HG03521 (cell line): ENCODE results near the gene ZNF837.
"Not testable (repeated sequence)": the region's sequence is repeated elsewhere in the genome, so short reads cannot be mapped to it uniquely, and the experiment has no call there.

Experiments used
- ATAC-seq: cut with Tn5 transposase; IDR thresholded peaks from one replicate; pipeline ENCODE4 v1.9.1; 2021; ENCODE audit warnings: mild to moderate bottlenecking, moderate library complexity; ENCODE audit not compliant: unreplicated experiment

The ZNF837 gene

DNA sequence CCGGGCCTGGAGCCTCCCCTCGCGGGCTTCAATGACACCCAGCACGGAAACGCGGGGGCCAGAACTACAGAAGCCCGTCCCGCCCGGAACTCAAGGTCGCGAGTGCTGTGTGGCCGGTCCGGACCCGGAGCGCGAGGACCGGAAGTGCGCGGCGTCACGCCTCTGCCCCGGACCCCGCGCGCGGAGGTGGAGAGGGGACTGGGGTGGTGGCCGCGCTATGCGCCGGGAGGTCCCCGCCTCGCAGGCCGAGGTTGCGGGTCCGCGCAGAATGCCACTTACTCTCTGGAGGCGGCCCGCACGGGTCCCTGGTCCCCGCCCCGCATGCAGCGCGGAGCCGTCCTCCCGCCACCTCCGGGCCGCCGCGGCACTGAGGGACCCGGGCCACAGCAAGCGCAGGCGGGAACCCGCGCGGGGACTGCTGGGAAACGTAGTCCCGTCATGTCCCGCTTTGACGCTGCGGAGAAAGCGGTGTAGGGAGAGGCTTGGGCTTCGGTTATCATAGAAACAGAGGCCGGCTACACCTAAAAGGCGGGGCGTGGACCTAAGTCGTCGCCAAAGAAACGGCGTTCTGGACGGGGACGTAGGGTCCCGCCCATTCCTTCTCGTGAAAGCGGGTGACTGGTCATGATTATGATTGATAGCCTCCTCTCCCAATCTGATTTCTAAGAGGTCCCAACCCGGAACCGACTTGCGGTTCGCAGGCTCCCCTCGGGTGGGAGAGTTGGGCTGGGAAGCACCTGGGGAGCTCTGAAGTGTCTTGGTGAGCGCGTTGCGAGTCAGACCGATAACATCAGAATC, at the start of gene ZNF837:
Gene ZNF837, minus strand, starts transcription at position 369 of the 798 bp plus-strand sequence. CDS start 11,698 bp downstream, outside the sequence.
- peak; percentile 75 for ATAC-seq

- no peak for ATAC-seq
These were observed 48.9 kb upstream of the ZNF837 start for GRCh38 chr19:58429745-58430144.

- ATAC-seq, result no peak
These were observed 47.8 kb upstream of the ZNF837 start for GRCh38 chr19:58428617-58429016.

DNA sequence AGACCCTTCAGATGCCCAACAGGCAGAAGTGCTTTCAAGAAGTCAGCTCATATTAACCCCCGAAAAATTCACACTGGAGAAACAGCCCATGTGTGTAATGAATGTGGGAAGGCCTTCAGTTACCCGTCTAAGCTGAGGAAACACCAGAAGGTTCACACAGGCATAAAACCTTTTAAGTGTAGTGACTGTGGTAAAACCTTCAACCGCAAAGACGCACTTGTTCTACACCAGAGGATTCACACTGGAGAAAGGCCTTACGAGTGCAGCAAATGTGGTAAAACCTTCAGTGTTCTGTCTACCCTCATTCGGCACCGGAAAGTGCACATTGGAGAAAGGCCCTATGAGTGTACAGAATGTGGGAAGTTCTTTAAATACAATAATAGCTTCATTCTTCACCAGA, 36.2 kb upstream of the ZNF837 start:
- no peak for ATAC-seq

DNA sequence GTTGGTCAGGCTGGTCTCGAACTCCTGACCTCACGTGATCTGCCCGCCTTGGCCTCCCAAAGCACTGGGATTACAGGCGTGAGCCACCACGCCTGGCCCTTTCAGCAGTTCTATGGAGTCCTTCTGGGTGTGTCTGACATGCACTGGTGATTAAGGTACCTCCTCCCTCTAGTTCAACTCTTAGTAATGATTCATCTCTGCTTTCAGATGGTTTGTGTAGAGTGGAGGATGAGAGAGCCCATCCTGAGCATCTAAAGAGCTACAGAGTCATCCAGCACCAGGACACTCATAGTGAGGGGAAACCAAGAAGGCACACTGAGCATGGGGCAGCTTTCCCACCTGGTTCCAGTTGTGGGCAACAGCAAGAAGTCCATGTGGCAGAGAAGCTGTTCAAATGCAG, 35.8 kb upstream of the ZNF837 start:
- no peak for ATAC-seq

GRCh38 chr19:58409010-58409790, 28.4 kb upstream of the ZNF837 start:
- no peak for ATAC-seq

- peak; percentile 89 for ATAC-seq
These were observed 27.6 kb upstream of the ZNF837 start, which contains the start of gene ZNF584 for GRCh38 chr19:58408152-58409009. ZNF584 (plus strand) TSS chr19:58408649; CDS start chr19:58409148, 499 bp downstream.

DNA sequence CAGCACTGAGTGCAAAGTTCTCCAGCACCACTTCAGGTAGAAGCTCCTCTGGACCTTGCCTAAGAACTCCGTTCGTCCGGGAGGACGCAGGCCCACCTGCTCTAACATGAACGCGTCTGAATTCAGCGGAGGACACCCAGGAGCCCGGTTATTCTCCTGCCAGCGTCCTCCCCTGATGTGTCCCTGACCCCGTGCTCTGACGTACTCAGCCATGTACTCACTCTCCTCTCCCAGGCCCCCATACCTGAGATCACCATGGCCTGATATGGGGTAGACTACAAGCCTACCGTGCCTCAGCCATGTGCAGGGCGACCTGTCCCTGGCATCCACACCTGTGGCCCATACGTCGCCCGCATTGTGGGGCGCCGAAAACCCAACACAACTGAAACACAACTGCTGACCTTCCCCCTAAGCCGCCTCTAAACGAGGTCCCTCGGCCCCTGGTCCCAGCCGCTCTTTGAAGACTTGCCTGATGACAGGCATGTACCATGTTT, 26.9 kb upstream of the ZNF837 start:
- no peak for ATAC-seq

- ATAC-seq, result no peak
These were observed 26.2 kb upstream of the ZNF837 start for GRCh38 chr19:58406818-58407657.

GRCh38 chr19:58403920-58404478, 23.2 kb upstream of the ZNF837 start:
- ATAC-seq, result not testable (repeated sequence)

GRCh38 chr19:58401840-58402421, 21.1 kb upstream of the ZNF837 start:
- ATAC-seq, result no peak

DNA sequence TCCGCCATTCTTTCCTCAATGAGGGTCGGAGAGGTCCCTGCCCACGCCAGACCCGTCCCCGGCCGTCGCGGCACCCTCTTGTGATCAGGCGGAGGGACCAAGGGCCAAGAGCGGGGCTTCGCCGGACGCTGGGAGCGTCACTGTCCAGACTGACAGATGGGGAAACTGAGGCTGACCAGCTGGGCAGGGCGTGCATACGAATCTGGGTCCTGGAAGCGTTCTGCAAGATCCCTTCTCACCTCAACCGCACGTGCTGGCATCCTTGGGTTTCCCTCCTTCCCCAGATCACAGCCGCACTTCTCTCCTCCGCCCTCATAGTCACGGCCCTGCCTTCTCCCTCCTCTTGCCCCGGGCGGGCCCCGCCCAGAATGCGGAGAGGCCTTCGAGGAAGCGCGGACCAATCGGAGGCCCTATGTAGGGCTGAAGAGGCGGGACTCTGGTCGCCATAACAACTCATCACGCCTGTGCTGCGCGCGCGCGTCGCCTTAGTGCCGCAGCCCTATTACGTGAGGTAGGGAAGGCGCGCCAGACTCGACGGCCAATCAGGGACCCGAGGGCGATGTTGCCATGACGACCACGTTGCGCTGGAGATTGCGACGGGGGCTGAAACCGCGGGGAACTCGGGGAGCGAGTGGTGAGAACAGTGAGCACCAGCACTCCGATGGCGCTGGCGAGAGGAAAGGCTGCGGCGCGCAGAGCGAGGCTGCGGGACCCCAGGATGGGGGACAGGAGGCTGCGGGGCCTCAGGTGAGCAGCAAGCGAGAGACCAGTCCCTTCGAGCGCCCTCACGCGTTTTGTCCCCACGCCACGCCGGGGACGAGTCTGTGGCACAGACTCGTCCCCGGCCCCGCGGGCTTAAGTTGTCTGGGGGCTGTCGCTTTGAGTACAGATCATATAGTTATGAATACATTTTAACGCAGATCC, 20.3 kb upstream of the ZNF837 start:
- peak; percentile 97 for ATAC-seq

GRCh38 chr19:58400316-58400915, 19.6 kb upstream of the ZNF837 start:
- no peak for ATAC-seq

DNA sequence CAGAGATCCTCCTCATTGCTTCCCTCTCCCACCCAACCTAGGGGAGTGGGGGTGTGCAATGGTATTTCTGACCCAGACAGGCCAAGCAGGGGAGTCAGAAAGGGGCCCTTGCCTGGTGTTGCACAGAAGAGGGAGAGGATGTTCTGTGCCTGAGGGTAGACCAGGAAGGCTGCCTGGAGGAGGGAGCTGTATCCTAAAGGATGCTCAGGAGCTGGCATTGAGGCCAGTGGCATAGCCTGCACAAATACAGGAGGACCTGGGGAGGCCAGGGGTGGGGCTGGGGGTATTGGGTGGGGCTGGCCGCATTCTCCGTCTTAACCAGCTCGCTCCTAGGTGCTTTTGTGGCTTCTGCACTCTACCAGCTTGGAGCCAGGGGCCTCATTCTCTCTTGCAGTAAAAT, 19.1 kb upstream of the ZNF837 start:
- ATAC-seq, result no peak

GRCh38 chr19:58398545-58398944, 17.7 kb upstream of the ZNF837 start:
- no peak for ATAC-seq

DNA sequence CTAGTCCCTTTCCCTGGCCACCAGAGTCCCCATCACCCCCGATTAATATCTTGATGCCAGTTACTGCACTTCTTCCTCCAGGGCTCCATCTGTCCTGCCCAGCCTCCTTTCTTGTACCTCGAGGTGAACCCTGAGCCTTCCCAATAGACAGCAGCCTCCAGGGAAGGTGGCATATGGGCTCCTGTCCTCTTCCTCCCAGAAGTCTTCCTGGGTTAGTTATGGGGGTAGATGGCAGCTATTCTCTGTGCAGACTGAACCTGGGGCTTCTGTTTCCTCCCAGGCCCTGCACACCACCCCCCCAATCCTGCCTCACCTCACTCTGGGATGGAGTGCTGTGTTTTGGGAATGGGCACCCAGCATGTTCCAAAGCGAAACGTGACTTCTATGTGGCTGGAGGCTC, 17.3 kb upstream of the ZNF837 start:
- ATAC-seq, result no peak

DNA sequence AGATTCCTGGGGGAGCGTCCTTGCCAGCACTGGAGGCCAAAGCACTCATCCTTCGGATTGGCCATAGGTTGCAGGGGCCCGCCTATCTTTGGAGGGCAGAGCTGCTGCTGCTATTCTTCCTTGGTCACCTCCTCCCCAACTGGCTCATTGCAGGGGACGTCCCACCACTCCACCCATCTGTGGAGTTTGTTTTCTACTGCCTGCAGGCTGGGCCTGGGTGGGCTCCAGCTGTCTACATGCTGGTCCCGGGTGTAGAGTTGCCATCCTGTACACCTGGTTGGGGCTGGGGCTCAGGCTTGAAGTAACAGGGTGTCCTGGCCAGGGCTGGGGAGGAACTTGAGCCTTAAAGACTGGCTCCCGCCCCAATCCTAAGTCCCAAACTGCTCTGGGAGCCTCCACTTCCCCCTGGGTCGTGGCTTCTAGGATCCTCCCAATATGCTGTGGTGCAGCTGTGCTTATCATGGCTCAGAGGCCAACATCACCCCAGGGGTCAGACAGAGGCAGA, 16.8 kb upstream of the ZNF837 start:
- ATAC-seq, result no peak
